Esophagus muscularis mucosa (tissue), 4 donors: ENCODE measurements around the gene HLA-DRB5.

Experiments
- CTCF ChIP-seq, 3 experiments: fragments of 200-600 bp in 2 of 3; fragments of 450-650 bp in 1 of 3; sonication (generic) in 2 of 3; IDR thresholded peaks; one replicate each; pipeline ENCODE4 v1.5.1; 2017 to 2019; ENCODE audit warnings: antibody characterized with exemption in 3 of 3, mild to moderate bottlenecking in 2 of 3, moderate library complexity in 1 of 3
- EP300 ChIP-seq: sonication (generic); formaldehyde crosslinking; IDR thresholded peaks from one replicate; pipeline ENCODE4 v1.6.1; 2017; ENCODE audit warnings: antibody characterized with exemption
- POLR2A ChIP-seq: fragments of 450-650 bp; IDR thresholded peaks from one replicate; pipeline ENCODE4 v1.6.1; 2017; ENCODE audit warnings: antibody characterized with exemption, moderate library complexity, mild to moderate bottlenecking, low read depth
- POLR2AphosphoS5 ChIP-seq, 2 donors: sonication (generic); formaldehyde crosslinking; IDR thresholded peaks; one replicate each; pipeline ENCODE4 v1.6.1; 2017; ENCODE audit warnings: antibody characterized with exemption in 2 of 2

GRCh38 chr6:32472781-32473375 lies 57.2 kb downstream of the HLA-DRB5 start:
- TF ChIP-seq CTCF (IDR thresholded peaks at IDR 0.05) (no peak), POLR2A (no peak), POLR2AphosphoS5 (IDR thresholded peaks at IDR 0.05) (no peak), EP300 (no peak)
